OCI-LY1 (cell line): ENCODE results near the gene VAV3.
A peak's percentile ranks its signal among the peaks of the same experiment; 100 is the strongest.

Experiments
- EZH2 ChIP-seq: fragments of 200-600 bp; sonication (generic), shearing (Covaris generic); IDR thresholded peaks from 2 replicates; pipeline ENCODE4 v1.8.0; 2017; ENCODE audit warnings: borderline replicate concordance, mixed run types, mild to moderate bottlenecking, antibody characterized with exemption, low read length, moderate library complexity, mixed read lengths
- TF ChIP-seq, protein P1 (sequence below): fragments of 200-600 bp; sonication (generic), shearing (Covaris generic); IDR thresholded peaks from 2 replicates; pipeline ENCODE4 v1.5.1; 2017; ENCODE audit warnings: mild to moderate bottlenecking, antibody characterized with exemption, low read length, moderate library complexity, mixed read lengths

DNA sequence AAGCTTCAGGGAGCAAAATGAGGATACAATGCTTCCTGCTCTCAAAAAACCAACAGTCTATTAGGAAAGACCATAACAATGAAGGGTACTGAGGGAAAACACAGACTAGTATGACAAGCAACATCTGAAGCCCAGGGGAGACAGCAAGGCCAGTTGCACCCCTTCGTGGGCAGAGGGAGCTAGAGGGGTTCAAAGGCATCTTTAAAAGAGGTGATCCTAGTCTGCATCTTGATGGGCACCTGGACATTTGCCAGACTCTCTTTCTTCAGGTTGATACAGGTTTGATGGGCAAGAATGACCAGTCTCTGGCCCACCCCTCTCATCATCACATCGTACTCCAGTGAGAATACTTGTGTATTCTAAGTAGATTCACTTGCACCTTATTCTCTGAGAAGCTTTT is 177.7 kb downstream of the VAV3 start:
- TF ChIP-seq, protein P1, sequence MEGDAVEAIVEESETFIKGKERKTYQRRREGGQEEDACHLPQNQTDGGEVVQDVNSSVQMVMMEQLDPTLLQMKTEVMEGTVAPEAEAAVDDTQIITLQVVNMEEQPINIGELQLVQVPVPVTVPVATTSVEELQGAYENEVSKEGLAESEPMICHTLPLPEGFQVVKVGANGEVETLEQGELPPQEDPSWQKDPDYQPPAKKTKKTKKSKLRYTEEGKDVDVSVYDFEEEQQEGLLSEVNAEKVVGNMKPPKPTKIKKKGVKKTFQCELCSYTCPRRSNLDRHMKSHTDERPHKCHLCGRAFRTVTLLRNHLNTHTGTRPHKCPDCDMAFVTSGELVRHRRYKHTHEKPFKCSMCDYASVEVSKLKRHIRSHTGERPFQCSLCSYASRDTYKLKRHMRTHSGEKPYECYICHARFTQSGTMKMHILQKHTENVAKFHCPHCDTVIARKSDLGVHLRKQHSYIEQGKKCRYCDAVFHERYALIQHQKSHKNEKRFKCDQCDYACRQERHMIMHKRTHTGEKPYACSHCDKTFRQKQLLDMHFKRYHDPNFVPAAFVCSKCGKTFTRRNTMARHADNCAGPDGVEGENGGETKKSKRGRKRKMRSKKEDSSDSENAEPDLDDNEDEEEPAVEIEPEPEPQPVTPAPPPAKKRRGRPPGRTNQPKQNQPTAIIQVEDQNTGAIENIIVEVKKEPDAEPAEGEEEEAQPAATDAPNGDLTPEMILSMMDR, result peak; percentile 66
- no peak for TF ChIP-seq EZH2
